HS-27A (cell line): ENCODE data around the gene RAD51B.

Experiments used
- DNase-seq: peaks from one replicate; pipeline ENCODE4 v3.0.0-alpha.2; 2012; ENCODE audit warnings: low read depth, missing footprints

Gene RAD51B

DNA sequence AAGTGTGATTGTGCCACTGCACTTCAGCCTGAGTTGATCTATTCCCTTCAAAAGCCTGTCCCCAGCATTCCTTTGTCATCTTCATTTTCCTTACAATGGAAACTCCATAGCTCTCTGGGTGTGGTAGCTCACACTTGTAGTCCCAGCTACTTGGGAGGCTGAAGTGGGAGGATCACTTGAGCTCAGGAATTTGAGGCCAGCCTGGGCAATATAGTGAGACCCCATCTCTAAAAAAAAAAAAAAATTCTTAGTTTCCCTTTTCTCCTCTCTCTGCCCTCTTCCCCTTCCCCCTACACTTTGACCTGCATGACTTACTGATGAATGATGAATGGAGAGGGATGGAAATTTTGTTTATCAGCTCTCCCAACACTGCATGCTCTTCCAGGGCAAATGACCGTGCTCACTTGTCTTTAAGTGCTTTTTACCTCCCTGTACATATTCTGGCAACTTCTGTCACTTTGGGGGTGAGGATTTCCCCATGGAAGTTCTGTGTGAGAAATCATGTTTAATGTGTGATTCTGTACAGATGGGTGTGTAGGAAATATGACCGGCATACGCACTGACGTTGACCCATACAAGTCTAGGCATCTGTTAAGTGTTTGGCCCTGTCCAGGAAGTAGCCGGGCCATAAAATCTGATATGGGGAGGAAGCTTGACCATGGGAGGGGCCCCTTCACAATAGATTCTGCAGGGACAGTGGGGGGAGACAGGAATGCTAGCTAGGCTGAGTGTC is 907.9 kb downstream of the RAD51B start:
- DNase-seq = no peak

DNA sequence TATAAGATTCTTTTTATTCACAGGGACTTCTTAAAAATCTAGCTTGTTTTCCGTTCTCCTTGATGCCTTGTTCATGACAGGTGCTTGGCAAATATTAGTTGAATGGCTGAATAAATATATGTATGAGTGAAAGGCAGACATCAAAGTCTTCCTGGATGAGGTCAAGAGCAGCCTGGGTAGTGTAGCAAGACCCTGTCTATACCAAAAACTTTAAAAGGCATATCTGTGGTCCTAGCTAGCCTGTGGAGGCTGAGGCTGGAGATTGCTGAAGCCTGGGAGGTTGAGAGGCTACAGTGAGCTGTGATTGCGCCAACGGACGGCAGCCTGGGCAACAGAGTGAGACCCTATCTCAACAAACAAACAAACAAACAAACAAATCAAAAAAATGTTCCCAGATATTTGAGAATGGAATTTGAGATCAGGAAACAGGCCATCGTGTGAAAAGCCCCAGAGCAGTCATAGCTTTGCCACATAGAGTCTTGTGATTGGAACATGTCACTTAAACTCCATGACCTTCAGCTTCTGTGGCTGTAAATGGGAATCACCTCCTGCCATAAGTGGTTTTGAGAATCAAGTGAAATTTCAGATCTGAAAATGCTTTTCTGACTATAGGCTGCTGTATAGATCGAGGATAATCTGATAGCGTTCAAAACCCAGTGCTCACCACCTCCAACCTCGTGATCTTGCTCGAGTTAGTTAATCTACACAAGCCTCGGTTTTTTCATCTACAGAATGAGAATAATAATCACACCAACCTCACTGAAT is 908.9 kb downstream of the RAD51B start:
- no peak for DNase-seq

GRCh38 chr14:68729556-68729955 is 910.0 kb downstream of the RAD51B start:
- DNase-seq = no peak

DNA sequence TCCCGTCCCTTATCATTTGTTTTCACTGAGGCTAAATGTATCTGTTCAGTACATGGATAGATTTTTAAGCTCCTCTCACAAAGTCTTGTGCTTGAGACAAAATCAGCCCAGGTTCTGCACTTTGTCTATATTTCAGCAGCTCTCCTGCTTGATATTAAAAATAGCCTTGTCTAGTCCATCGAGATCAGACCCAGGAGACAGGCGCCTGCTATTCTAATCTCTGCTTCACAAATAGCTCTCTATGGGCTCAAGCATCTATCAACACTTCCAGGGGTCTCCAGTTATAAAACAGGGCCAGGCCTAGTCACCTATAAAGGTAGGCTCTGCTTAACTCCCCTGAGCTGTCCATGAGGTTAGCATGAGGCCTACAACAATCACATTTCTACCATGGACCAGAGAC is 910.8 kb downstream of the RAD51B start:
- DNase-seq = no peak

- DNase-seq = no peak
These were observed 911.3 kb downstream of the RAD51B start for GRCh38 chr14:68730811-68731425.

DNA sequence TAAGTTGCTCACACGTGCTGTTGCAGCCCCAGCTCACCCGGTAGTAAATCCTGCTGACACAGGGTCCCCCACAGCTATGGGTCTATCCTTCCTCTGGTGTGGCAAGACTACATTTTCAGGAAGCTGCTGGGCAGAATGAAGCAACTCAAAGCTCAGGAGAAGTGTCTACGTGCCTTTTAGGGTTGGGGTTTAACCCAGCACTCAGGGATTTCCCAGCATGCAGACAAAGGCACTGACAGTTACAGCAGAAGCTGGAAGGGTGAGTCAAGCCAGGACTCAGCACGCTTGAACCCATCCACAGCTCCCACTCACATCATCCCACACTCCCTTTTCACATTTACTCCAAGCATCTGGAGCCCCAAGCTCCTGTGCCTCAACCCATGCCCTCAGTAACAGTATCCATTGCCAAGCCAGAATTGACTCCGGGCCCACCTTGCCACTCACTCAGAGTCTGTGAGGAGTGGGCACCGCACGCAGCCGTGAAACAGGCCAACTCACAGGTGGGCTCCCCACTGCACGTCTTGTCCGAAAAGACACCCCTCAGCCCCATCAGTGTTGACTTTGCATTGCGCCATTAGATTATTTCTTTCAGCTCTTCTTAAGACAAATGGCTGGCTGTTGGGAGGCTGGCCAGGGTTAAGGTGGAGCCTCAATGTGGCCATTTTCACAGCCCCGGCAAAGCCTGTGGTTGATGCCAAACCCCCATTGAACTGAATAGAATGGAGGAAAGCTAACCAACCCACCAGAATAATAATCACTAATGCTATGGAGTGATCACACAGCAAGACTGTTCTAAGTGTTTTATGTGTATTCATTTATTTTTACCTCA is 913.7 kb downstream of the RAD51B start:
- DNase-seq = no peak

GRCh38 chr14:68734231-68734732 is 914.7 kb downstream of the RAD51B start:
- no peak for DNase-seq

DNA sequence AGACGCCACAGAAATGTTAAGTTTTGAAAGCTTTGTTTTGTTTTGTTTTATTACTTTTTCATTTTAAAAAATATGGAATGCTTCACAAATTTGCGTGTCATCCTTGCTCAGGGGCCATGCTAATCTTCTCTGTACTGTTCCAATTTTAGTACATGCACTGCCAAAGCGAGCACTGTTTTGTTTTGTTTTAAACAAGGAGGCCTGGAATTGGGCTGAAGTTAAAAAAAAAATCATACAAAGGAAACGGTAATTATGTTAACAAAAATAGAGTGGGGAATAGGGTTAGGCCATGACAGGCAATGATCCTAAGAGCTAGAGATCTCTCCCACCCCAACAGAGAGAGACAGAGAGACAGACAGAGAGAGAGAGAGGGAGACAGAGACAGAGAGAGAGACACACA is 916.3 kb downstream of the RAD51B start:
- DNase-seq = no peak

- DNase-seq = no peak
These were observed 916.9 kb downstream of the RAD51B start for GRCh38 chr14:68736471-68736871.

DNA sequence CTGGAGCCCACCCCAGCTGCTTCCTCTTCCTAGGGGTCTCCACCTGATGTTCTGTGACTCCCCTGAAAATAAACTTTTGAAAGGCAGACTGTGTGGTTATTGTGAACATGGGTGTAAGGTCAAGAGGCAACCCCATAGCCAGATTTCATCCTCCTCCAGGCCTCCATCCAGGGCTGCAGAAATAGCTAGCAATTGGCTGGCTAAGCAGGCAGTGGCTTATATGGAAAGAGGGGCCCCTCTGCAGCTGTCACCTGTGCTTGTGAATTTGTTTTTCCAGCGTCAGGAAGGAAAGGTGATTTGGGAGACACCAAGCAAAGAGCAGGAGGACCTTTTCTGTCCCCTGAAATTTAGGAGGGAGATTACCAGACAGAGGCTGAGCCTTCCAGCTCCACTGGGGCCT is 917.5 kb downstream of the RAD51B start:
- DNase-seq = no peak

DNA sequence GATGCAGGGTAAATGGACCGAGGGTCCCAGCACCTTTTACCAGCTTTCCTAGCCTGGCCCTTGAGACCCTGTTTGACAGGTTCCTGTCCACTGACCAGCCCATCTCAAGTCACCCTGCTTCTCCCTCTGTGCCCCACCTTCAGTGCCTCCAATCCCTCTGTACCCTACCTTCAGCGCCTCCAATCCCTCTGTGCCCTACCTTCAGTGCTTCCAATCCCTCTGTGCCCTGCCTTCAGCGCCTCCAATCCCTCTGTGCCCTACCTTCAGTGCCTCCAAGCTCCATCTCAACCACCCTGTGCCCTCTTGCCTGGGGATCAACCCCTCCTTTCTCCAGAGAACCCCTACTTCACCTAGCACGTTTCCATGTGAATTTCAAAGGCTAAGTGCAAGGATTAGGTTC is 919.0 kb downstream of the RAD51B start:
- no peak for DNase-seq

DNA sequence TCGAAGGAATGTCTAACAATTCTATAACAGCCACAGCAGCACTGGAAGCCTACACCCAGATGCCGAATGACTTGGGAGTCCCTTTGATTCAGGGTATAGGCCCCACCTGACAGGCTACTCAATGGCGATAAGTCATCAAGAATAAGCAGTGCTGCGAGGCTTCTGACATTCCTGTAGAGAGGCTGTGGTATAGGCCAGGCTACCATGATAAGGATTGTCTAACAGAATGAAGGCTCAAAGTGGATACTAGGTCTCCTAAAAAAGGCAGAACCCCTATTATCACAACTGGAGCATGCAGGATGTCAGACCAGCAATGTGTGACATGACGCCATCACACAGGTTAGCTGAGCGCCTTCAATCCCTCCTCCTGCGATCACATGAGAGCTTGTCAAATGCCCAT is 920.1 kb downstream of the RAD51B start:
- no peak for DNase-seq

- no peak for DNase-seq
These were observed 921.4 kb downstream of the RAD51B start for GRCh38 chr14:68740788-68741476.

DNA sequence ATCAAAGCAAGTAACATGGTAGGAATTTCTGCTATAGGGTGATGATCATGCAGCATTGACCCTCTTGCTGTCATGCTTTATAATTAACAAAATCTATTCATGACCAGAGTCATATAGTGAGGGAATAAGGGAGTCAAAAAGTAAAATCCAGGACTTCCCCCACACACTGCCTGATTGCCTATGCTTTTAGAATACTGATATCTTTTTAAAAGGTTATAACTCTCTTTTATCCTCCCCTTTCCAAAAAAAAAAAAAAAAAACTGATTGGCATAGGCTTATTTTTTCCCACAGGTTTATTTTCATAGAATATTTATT is 921.9 kb downstream of the RAD51B start:
- no peak for DNase-seq

DNA sequence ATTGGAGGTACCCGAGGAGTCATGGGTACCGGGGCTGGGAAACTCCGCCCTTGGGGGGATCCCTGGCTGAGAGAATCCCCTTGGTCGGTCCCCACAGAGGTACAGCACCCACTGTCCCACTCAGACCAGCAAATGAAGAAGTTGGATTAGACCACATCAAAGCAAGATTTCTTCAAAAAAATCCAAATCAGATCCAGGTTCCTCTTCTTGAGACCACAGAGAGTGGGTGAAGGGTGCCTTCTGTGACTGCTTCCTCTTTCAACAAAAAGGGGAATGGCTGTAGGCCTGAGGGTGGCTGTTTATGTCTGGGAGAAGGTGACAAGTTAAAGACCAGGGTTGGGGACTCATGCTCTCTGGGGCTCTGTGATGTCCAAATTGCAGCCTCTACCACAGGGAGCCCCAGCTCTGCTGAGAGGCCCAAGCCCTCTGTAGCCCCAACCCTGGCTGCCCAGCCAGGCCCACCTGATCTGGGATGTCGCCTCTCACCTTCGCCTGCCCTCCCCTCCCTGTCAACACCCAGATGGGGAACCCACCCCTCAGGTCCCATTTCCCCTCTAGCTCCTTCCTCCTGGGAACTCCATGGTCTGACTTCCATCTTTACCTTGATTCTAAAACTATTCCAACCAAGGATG is 922.4 kb downstream of the RAD51B start:
- DNase-seq = no peak

DNA sequence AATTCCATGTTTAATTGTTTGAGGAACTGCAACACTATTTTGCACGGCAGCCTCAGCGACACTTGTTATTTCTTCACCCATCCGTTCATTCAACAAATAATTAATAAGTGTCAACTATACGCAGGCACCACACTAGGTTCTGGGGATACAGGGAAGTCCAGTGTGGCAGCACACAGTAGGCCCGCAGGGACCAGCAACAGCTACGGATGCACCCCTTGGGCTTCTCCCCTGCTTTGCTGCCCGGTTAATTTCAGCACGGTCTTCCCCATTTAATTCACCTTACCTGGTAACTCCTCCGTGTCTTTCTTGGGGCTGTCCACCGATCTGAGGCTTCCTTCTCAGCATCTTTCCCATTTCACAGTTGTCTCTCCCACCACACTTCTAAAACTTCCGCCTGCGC is 925.0 kb downstream of the RAD51B start:
- no peak for DNase-seq

GRCh38 chr14:68747393-68747792 is 927.8 kb downstream of the RAD51B start:
- DNase-seq = no peak

DNA sequence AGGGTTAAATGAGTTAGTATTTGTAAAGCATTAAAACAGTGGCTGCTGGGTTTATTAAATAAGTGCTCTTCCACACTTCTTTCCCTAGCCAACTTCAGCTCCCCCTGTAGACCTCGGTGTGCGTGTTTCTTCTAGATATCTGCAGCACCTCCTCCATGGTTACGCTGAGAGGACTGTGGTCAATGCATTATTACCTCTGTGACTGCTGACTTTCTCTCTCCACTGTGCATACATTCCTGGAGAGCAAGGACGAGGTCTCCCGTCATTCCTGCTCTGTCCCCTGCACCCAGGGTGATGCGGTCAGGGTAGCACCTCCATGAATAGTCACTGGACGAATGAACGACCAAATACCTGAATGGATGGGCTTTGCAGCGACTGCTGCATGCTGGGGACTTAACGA is 928.7 kb downstream of the RAD51B start:
- no peak for DNase-seq

- no peak for DNase-seq
These were observed 929.1 kb downstream of the RAD51B start for GRCh38 chr14:68748691-68749090.

DNA sequence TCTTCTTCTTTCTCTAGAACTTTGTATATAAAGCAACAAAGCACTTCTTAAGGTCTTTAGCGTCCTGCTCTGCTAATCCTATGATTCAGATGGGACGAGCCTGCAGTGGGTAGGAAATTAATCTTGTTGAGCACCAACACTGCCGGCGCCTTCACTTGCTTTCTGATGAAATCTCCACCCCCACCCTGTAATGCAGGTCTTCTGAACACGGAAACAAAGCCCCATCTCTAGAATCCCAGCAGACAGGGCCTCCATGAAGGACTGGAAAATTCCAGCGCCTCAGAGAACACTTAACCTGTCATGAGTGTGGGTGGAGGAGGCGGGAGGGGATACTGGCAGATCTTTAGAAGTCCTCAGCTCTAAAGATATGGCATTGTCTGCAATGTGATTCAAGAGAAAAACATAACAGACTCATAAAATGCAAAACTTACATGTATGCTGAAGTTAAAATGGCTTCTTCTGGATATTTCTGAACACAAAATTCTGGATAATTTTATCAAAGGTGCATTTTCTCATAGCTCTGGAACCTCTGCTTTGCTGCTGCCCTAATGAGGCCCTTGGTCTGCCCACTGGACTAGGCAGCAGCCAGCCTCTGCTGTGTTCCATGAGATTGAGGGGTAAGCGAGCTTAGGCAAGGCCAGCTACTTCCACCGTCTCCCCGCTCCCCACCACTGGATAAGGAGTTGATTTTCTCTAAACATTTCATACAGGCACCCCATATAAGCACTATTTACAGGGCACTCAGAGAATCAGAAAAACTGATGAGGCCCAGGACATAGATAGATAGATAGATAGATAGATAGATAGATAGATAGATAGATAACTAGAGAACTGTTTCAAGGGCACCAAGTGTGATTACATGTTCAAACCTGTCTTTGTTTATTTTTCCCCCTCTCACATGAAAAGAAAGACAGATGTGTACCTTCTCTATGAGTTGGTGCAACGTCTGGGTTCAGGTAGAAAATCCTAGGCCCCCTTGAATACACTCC is 930.2 kb downstream of the RAD51B start:
- DNase-seq = no peak
